Activated CD4-positive, CD25-positive, alpha-beta regulatory T cell (primary cell): ENCODE results near the gene LRRC41.
A peak's percentile ranks its signal among the peaks of the same experiment; 100 is the strongest.
"Not testable (repeated sequence)": the region's sequence is repeated elsewhere in the genome, so short reads cannot be mapped to it uniquely, and the experiment has no call there.

Source experiments
- DNase-seq, 4 experiments: peaks; one replicate each; lab custom pipeline; 2025; lab: John Stamatoyannopoulos, UW

LRRC41 gene, protein sequence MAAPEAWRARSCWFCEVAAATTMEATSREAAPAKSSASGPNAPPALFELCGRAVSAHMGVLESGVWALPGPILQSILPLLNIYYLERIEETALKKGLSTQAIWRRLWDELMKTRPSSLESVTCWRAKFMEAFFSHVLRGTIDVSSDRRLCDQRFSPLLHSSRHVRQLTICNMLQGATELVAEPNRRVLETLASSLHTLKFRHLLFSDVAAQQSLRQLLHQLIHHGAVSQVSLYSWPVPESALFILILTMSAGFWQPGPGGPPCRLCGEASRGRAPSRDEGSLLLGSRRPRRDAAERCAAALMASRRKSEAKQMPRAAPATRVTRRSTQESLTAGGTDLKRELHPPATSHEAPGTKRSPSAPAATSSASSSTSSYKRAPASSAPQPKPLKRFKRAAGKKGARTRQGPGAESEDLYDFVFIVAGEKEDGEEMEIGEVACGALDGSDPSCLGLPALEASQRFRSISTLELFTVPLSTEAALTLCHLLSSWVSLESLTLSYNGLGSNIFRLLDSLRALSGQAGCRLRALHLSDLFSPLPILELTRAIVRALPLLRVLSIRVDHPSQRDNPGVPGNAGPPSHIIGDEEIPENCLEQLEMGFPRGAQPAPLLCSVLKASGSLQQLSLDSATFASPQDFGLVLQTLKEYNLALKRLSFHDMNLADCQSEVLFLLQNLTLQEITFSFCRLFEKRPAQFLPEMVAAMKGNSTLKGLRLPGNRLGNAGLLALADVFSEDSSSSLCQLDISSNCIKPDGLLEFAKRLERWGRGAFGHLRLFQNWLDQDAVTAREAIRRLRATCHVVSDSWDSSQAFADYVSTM

DNA sequence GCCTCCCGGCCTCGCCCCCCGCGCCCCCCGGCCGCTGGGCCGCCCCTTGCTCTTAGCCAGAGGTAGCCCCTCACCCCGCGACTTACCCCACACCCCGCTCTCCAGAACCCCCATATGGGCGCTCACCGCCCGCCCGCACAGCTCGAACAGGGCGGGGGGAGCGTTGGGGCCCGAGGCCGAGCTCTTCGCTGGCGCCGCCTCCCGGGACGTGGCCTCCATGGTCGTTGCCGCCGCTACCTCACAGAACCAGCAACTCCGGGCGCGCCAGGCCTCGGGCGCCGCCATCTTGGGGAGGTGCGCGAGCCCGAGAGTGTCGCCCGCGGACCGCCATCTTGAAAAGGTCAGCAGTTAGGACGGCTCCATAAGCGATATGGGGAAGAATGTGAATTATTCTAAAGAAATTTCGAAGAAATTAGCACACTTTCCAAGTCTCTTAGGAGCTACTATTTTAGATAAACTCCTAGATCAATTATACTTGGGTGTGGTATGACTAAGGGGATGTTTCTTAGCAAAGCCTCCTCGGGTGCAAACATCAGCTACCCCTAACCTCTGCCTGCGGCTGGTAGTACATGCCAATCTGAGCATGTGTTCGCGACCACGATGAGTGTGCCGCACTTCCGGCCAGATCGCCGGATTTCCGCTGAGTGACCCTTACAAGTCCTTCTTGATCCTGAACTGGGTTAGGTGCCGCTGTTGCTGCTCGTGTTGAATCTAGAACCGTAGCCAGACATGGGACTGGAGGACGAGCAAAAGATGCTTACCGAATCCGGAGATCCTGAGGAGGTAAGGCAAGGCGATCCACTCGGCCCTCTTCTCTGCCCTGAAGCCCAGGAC is at the start of gene LRRC41, which contains the start of gene UQCRH:
TSS of gene LRRC41 (minus strand) at position 579 of the 834 bp plus-strand sequence. CDS start at position 285, 294 bp downstream.
TSS of gene UQCRH (plus strand) at position 661 of the 834 bp plus-strand sequence. CDS start at position 730, 69 bp downstream.
- DNase-seq: peak; percentile 81 to 91 (median 88)

- DNase-seq: no peak
These were observed 48.9 kb upstream of the LRRC41 start for GRCh38 chr1:46352363-46352762.

DNA sequence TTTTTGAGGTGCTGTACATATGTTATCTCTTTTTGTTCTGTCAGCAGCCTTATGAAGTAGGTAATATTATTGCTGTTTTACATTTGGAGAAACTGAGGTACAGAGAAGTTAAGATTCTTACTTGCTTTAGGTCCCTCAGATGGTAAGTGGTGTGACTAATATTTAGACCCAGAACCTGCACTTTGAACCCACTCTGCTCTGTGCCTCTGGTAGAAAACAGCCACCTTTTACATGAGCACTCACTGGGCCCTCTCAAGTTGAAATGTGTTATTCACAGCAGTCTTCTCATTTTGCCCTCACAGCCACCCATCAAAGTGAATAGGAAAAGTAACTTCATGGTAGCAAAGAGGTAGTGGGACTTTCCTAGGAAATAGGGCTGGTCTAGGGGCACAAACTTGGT is 41.9 kb upstream of the LRRC41 start:
- DNase-seq: no peak

DNA sequence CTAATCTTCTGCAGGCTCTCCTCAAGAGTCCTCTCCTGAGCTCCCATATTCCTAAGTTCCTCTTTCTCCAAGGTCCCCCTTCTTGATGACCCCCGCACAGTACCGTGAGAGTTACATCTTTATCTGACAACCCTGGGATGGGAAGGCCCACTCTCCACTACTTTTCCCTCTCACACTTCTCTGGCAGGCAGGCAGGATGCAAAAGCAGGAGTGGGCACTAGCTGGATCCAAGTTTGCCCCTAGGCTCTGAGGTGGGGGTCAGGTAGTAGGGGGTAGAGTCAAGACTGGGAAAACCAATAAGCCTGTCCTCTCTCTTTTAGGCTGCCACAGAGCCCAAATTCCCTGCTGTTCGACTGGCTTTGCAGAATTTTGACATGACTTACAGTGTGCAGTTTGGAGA is 41.1 kb upstream of the LRRC41 start:
- no peak for DNase-seq

- no peak for DNase-seq
These were observed 40.3 kb upstream of the LRRC41 start for GRCh38 chr1:46343705-46344104.

DNA sequence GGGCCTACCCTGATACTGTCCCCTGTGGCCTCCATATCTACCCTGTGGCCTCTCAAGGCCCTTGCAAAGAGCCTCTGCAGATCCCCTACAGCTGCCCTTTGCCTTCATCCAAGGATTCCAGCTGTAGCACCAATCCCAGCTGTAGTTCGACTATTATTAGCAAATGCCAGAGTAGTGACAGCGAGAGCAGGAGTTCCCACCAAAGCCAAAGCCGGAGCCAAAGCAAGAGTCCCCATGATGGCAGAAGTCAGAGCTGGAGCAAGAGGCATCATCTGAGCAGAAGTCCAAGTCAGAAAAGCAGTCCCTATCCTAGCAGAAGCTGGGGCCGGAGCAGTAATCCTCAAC is 39.9 kb upstream of the LRRC41 start:
- DNase-seq: no peak

GRCh38 chr1:46342677-46343350 is 39.4 kb upstream of the LRRC41 start:
- DNase-seq: no peak

DNA sequence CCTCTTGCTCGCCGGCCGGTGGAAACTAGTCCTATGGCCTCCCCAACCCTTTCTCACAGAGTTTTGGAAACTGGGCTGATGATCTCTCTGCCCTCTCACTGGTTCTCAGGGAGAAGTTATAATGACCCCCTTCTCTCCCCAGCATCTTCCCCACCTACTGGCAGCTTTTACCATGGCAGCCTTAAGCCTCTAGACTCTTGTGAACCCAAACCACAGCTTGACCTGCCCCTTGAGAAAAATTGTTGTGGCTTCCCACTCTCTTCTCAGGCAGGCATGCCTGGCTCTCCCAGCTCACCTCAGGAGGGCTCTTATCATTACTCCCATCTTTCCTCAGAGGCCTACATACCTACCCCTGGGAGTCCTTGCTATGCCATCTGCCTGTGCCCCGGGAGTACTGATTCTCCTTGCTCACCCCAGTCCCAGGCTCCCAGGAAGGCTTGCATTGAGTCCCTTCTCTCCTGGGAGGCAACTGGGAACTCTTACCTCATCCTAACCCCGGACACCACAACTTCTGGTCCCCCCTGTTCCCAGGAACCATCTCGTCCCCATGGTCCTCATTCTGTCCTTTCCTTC is 38.8 kb upstream of the LRRC41 start:
- DNase-seq: no peak

- no peak for DNase-seq
These were observed 38.0 kb upstream of the LRRC41 start for GRCh38 chr1:46341222-46342083.

DNA sequence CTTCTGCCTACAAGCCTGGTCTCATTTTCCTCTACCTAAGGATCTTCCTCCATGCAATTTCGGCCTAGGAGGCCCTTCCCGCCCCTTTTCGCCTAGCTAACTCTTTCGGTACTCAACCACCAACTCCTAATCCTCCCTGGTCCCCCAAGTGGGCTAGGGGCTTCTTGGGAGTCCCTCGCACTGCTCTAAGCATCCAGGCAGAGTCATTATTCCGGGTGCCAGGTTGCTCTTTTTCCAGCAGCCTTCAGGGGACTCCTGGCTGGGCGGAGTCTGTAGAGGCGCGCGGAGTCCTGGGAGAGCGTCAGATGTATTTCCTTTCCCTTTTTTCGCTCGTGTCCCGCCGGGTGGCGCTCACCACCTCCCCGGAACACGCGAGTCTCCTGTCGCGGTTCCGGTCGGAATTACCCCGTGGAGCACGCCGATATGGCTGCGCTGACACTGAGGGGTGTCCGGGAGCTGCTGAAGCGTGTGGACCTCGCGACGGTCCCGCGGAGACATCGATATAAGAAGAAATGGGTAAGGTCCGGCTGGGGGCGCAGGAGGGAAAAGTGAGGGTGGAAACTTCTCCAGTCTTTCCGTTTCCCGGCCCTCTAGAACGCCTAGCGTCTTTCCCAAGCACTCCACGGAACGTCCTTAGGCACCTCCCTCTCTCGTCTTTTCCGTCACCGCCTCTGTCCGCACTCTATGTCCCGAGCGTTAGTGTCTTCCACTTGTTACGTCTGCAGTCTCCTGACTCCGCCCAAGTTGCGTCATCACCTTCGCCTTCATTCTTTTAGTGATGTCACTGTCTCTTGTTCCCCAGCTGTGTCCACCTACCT is 37.2 kb upstream of the LRRC41 start, which contains the start of gene NSUN4:
TSS of gene NSUN4 (plus strand) at position 404 of the 818 bp plus-strand sequence. CDS start at position 424, 20 bp downstream.
- peak; percentile 62 to 68 (median 66) for DNase-seq

GRCh38 chr1:46337409-46337808 is 34.0 kb upstream of the LRRC41 start:
- DNase-seq: not testable (repeated sequence)

DNA sequence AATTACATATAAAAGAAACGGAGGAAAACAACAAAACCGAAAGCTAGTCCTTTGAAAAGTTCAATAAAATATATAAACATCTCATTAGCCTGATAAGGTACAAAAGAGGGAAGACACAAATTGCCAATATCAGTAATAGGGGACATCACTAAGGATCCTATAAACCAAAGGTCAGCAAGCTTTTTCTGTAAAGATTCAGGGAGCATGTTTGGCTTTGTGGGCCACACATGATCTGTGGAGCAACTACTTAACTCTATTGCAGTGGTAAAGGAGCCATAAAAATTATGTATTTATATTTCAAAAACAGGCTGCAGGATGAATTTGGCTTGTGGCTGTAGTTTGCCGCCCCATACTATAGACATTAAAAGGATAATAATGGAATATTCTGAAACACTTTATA is 31.7 kb upstream of the LRRC41 start:
- no peak for DNase-seq

DNA sequence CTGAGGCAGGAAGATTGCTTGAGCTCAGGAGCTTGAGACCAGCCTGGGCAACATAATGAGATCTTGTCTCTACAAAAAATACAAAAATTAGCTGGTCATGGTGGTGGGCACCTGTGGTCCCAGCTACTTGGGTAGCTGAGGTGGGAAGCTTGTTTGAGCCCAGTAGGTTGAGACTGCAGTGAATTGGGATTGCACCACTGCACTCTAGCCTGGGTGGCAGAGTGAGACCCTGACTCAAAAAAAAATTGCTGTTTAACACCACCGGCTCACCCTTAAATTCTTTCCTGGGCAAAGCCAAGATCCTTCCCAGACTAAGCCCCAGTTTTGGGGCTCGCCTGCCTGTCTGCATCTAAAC is 30.6 kb upstream of the LRRC41 start:
- DNase-seq: no peak

DNA sequence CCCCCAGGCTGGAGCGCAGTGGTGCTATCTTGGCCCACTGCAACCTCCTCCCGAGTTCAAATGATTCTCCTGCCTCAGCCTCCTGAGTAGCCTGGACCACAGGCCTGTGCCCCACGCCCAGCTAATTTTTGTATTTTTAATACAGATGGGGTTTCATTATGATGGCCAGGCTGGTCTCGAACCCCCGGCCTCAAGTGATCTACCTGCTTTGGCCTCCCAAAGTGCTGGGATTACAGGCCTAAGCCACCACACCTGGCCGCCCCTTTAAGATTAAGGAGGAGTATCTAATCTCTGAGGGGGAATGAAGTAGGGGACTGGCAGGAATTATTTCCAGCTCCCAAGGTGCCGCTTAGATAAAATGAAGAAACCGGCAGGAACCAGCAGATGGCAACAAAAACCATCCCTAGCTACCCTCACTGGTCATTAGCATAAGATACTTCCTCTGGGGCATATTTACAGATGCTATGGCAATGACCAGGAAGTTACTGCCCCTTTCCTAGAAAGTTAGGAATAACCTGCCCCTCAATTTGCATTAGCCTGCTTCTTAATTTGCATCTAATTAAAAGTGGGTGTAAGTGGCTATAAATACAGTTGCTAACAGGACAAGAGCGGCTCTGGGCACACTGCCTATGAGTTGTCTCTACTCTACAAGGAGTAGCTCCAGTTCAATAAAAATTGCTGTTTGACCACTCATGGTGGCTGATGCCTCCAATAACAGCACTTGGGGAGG is 30.0 kb upstream of the LRRC41 start:
- no peak for DNase-seq

DNA sequence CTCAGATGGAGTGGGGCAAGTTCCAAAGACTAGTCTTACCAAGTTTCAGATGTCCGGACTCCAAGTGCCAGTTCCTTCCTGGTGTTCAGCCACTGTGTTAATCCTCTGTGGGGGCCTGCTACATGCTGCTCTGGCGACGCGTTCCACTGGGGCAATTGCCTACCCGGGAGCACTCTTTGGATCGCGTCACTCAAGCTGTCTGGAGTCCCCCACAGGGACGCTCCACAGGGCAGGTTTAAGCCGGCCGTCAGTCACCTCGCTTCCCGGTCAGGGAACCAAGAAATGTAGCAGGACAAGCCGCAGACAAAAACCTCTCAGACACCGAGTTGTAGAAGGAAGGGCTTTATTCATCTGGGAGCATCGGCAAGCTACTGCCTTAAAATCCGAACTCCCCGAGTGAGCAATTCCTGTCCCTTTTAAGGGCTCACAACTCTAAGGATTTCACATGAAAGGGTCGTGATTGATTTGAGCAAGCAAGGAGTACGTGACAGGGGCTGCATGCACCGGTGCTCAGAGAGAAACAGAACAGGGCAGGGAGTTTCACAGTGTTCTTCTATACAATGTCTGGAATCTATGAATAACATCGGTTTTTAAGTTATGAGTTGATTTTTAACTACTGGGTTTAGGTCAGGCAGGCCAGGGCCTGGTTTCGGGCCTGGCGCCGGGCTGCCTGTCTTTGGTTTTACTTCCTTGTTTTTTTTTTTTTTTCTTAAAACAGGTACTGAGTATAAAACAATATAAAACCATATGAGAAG is 28.5 kb upstream of the LRRC41 start:
- DNase-seq: not testable (repeated sequence)

DNA sequence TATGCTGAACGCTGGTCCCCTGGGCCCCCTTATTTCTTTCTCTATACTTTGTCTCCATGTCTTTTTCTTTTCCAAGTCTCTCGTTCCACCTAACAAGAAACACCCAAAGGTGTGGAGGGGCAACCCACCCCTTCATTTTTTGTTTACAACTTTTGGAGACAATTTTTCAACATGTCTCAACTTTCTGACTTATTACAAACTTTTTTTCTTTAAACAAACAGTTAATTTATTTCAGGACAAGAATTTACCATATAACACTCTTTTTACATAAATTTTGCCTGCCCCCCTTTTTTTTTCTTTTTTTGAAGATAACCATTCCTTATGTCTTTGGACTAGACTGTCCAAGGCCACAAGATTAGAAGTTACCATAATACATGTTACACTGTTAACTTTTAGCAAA is 27.0 kb upstream of the LRRC41 start:
- DNase-seq: not testable (repeated sequence)

DNA sequence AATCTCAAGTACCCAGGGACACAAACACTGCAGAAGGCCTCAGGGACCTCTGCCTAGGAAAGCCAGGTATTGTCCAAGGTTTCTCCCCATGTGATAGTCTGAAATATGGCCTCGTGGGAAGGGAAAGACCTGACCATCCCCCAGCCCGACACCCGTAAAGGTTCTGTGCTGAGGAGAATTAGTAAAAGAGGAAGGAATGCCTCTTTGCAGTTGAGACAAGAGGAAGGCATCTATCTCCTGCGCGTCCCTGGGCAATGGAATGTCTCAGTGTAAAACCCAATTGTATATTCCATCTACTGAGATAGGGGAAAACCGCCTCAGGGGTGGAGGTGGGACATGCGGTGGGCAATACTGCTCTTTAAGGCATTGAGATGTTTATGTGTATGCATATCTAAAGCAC is 26.4 kb upstream of the LRRC41 start:
- DNase-seq: not testable (repeated sequence)

- DNase-seq: not testable (repeated sequence)
These were observed 24.8 kb upstream of the LRRC41 start for GRCh38 chr1:46328182-46328581.
